T-cell (primary cell): Measurements from ENCODE around the gene SCD5. TPM values are rescaled to one million over a fixed set of nuclear protein-coding genes. Genes with fewer than 3 reads are reported as not detected.

Experiments used
- ATAC-seq, 4 experiments: fragments of 200-7000 bp in 3 of 4; fragments of 150-1000 bp in 1 of 4; cut with Tn5 transposase; replicated peaks in 1 of 4; 1 replicate in 3 of 4; 2 replicates in 1 of 4; pipeline ENCODE4 v1.10.0; 2021; ENCODE audit warnings: moderate library complexity in 3 of 4, mild to moderate bottlenecking in 2 of 4, moderate number of reproducible peaks in 1 of 4
- CTCF ChIA-PET, 2 donors: fragments of 300-600 bp; sonication (Branson Sonifier 250); formaldehyde crosslinking; loops; one replicate each; lab custom pipeline; 2022; ENCODE audit warnings: antibody characterized with exemption in 2 of 2; lab: Charles Lee
- POLR2A ChIA-PET, 2 donors: fragments of 300-600 bp; sonication (Branson Sonifier 250); formaldehyde crosslinking; loops; one replicate each; lab custom pipeline; 2022; ENCODE audit warnings: antibody characterized with exemption in 2 of 2; lab: Charles Lee
- DNase-seq, 35 experiments: peaks; one replicate each; pipeline versions ENCODE4 v3.0.0 to v3.0.0-alpha.2; 2013 to 2023
- H3K27ac ChIP-seq: one replicate; pipeline ENCODE4 v1.5.1; 2013; ENCODE audit warnings: low read length
- H3K27me3 ChIP-seq, 2 experiments: replicated peaks in 1 of 2; 1 replicate in 1 of 2; 2 replicates in 1 of 2; pipeline versions ENCODE4 v1.6.1 to v1.7.0; 2013; ENCODE audit warnings: low read length in 1 of 2, mixed read lengths in 1 of 2; ENCODE audit not compliant: control insufficient read depth in 2 of 2, insufficient read depth in 2 of 2; ENCODE audit errors: extremely low read depth in 1 of 2
- H3K36me3 ChIP-seq, 2 donors: 1 replicate in 1 of 2; 2 replicates in 1 of 2; pipeline versions ENCODE4 v1.6.1 to v1.7.0; 2013; ENCODE audit warnings: low read length in 1 of 2; ENCODE audit not compliant: control insufficient read depth in 2 of 2, insufficient read depth in 1 of 2; ENCODE audit errors: extremely low read depth in 1 of 2
- H3K4me1 ChIP-seq, 2 experiments: 1 replicate in 1 of 2; 2 replicates in 1 of 2; pipeline versions ENCODE4 v1.6.1 to v1.7.0; 2013; ENCODE audit warnings: low read length in 2 of 2, mixed read lengths in 1 of 2; ENCODE audit not compliant: insufficient read depth in 2 of 2, control insufficient read depth in 1 of 2; ENCODE audit errors: extremely low read depth in 1 of 2
- H3K4me3 ChIP-seq, 2 donors: 1 replicate in 1 of 2; 2 replicates in 1 of 2; pipeline versions ENCODE4 v1.5.1 to v1.7.0; 2013; ENCODE audit warnings: mild to moderate bottlenecking in 2 of 2, low read length in 1 of 2, moderate library complexity in 1 of 2; ENCODE audit not compliant: control insufficient read depth in 1 of 2; ENCODE audit errors: extremely low read depth in 1 of 2
- H3K9me3 ChIP-seq: 2 replicates; pipeline ENCODE4 v1.7.0; 2013
- H3K27ac Mint-ChIP-seq, 2 donors: one replicate each; pipeline ENCODE4 v1.8.0; 2020 to 2021; ENCODE audit warnings: mild to moderate bottlenecking in 2 of 2, mixed read lengths in 2 of 2
- H3K27me3 Mint-ChIP-seq, 2 donors: one replicate each; pipeline ENCODE4 v1.8.0; 2021 to 2022; ENCODE audit warnings: mixed read lengths in 2 of 2
- H3K36me3 Mint-ChIP-seq: one replicate; pipeline ENCODE4 v1.8.0; 2021; ENCODE audit warnings: mixed read lengths
- H3K4me1 Mint-ChIP-seq, 3 donors: one replicate each; pipeline ENCODE4 v1.8.0; 2020 to 2022; ENCODE audit warnings: mixed read lengths in 3 of 3, mild to moderate bottlenecking in 1 of 3
- H3K4me3 Mint-ChIP-seq, 3 donors: one replicate each; pipeline ENCODE4 v1.8.0; 2020 to 2022; ENCODE audit warnings: mild to moderate bottlenecking in 3 of 3, mixed read lengths in 3 of 3, moderate library complexity in 3 of 3
- H3K9me3 Mint-ChIP-seq, 3 donors: one replicate each; pipeline ENCODE4 v1.8.0; 2020 to 2022; ENCODE audit warnings: mixed read lengths in 3 of 3
- WGBS: methylation state at CpG from one replicate; pipeline ENCODE4 v1.1.5; 2013; ENCODE audit warnings: missing lambda C conversion rate; ENCODE audit not compliant: insufficient coverage; 5-methylcytosine and 5-hydroxymethylcytosine counted together
- total RNA-seq, 35 experiments: library from RNA in 6 of 35; stranded (reverse) in 6 of 35; fragments of 120-200 nt in 1 of 35; gene quantifications; one replicate each; pipeline versions ENCODE4 v1.2.1 to v1.2.4 and lab custom pipeline; 2013 to 2026

SCD5 gene
- total RNA-seq, 5 donors from 2014 or later (not counting 1 experiment from before 2014, with no cell fraction given), result 0.72 to 2.0 (median 1.3) TPM

DNA sequence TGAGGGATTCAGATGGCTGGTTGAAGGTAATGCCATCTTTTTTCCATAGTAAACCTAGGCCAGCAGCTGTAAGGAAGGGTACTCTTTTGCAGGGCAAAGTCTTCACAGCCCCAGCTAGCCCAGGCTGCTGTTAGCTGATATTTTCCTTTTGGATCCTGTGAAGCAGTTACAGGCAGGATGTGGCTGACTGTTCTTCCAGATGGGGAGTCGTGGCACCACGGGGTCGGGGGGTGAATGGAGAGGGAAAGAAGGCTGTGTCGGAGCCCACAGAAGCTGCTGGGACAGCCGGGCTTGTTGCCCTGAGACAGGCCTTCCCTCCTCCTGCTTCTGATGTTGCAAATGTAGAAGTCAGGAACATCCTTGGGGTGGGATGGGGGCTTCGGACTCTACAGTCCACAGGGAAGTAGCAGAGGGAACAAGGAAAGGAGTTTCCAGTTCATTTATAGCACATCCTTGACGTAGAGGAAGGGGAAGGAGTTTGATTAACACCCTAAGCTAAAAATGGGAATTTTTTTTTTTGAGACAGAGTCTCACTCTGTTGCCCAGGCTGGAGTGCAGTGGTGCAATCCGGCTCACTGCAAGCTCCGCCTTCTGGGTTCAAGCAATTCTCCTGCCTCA, 172.2 kb downstream of the SCD5 start:
- Mint-ChIP-seq H3K36me3 (no peaks in the 10 kb centered on the region), H3K27me3 (peaks cover 0 to 4% of the 10 kb centered on the region in 2 donors), H3K27ac (no peak overlapping the region), H3K9me3 (no peaks in the 10 kb centered on the region), H3K4me3 (no peak overlapping the region), H3K4me1 (peaks cover 0 to 2% (median 0%) of the 10 kb centered on the region in 3 donors)
- H3K27me3 ChIP-seq, result no peaks in the 10 kb centered on the region
- H3K36me3 ChIP-seq, result no peaks in the 10 kb centered on the region
- H3K9me3 ChIP-seq, result no peaks in the 10 kb centered on the region
- CTCF ChIA-PET, result no interaction called here
- H3K4me3 ChIP-seq, result no peak overlapping the region
- POLR2A ChIA-PET, result no interaction called here
- 80% methylated on average over 4 of the region's 9 CpGs for WGBS
- H3K4me1 ChIP-seq, result peaks cover 0 to 3% of the 10 kb centered on the region in 2 experiments
- DNase-seq, result no peak
- no peak for ATAC-seq
- no peak overlapping the region for H3K27ac ChIP-seq

DNA sequence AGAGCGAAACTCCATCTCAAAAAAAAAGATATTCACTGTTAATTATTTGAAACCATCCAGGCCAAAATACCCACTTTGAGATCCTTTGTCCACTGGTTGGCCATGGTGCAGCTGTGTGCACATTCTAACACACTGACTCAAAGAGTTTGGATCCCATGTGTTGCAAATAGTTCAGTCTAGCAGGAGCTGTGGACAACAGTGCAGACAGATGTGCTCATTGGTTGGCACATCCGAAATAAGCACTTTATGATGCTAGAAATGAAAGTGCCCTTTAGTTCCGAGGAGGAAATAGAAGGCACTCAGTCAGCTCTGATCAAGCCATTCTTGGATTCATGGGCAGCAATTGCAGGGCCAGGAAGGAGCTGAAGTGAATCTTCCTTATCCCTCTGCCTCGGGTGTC, 173.8 kb downstream of the SCD5 start:
- CTCF ChIA-PET, result interaction anchor here in 1 of 2 donors (0.5 kb wide), 1 partner anchor 157 kb away, joined by 3 read pairs; no protein-coding TSS in a partner anchor
- H3K27me3 Mint-ChIP-seq, result peaks cover 0 to 4% of the 10 kb centered on the region in 2 donors
- POLR2A ChIA-PET, result no interaction called here
- H3K9me3 Mint-ChIP-seq, result no peaks in the 10 kb centered on the region
- H3K4me3 Mint-ChIP-seq, result no peak overlapping the region
- H3K27ac Mint-ChIP-seq, result no peak overlapping the region
- Histone ChIP-seq H3K4me1 (peaks cover 0 to 3% of the 10 kb centered on the region in 2 experiments), H3K4me3 (no peak overlapping the region), H3K27me3 (no peaks in the 10 kb centered on the region), H3K27ac (no peak overlapping the region), H3K36me3 (no peaks in the 10 kb centered on the region), H3K9me3 (no peaks in the 10 kb centered on the region)
- WGBS, result 79% methylated on average over 2 of the region's 4 CpGs
- no peaks in the 10 kb centered on the region for H3K36me3 Mint-ChIP-seq
- H3K4me1 Mint-ChIP-seq, result peaks cover 0 to 2% (median 0%) of the 10 kb centered on the region in 3 donors
- ATAC-seq (no peak), DNase-seq (no peak)

DNA sequence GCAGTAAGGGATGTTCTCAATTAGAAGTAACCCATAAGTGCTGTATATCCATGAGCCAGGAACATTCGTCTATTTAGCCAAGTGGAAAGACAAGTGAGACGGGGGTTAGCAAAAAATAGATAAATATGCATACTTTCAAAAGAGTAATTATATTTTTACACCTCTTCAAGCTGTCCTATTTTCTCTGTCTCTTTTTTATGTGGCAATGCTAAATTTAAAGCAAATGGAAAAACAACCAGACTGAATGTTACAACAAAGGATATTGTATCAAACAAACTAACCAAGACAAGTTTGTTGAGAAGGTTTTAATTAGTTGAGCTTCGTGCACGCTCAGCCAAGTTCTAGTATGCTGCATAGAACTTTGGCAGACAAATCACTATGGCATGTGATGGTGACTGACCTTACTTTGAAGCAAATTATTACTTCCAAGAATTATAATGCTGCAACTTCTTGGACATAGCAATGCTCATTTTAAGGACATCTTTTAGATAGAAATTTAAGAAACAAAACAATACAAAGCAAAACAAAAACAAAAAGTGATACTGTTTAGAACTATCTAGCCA, 175.4 kb downstream of the SCD5 start:
- DNase-seq, result no peak
- Histone ChIP-seq H3K4me3 (no peak overlapping the region), H3K27me3 (peaks cover 0 to 8% of the 10 kb centered on the region in 2 experiments), H3K27ac (no peak overlapping the region), H3K4me1 (peaks cover 0 to 3% of the 10 kb centered on the region in 2 experiments), H3K9me3 (no peaks in the 10 kb centered on the region), H3K36me3 (no peaks in the 10 kb centered on the region)
- POLR2A ChIA-PET, result interaction anchor here in 1 of 2 donors (0.7 kb wide), 1 partner anchor 21 kb away, joined by 5 read pairs; no protein-coding TSS in a partner anchor
- CTCF ChIA-PET, result no interaction called here
- no CpG with 5 or more reads among the region's 4 CpGs for WGBS
- ATAC-seq, result no peak
- H3K4me1 Mint-ChIP-seq, result peaks cover 0 to 2% (median 0%) of the 10 kb centered on the region in 3 donors
- H3K4me3 Mint-ChIP-seq, result no peak overlapping the region
- no peaks in the 10 kb centered on the region for H3K36me3 Mint-ChIP-seq
- H3K27ac Mint-ChIP-seq, result no peak overlapping the region
- H3K27me3 Mint-ChIP-seq, result peaks cover 0 to 4% of the 10 kb centered on the region in 2 donors
- H3K9me3 Mint-ChIP-seq, result no peaks in the 10 kb centered on the region

DNA sequence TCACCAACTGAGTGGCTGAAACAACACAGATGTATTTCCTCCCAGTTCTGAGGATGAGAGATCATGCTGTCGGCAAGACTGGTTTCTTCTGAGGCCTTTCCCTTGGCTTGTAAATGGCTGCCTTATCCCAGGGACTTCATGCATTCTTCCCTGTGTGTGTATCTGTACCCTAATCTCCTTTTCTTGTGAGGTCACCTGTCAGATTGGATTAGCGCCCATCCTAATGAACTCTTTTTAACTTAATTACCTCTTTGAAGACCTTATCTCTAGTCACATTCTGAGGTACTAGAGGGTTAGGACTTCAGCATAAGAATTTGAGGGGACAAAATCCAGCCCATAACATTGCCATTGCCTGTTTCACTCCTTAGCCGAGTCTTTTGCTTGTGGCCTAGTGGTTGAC, 177.3 kb downstream of the SCD5 start:
- ChIA-PET POLR2A (no interaction called here), CTCF (interaction anchor here (0.5 to 0.6 kb wide), 2 partner anchors 10 to 886 kb away, joined by 4 to 5 read pairs; no protein-coding TSS in a partner anchor)
- peaks cover 0 to 8% of the 10 kb centered on the region in 2 experiments for H3K27me3 ChIP-seq
- DNase-seq (no peak), ATAC-seq (no peak)
- no peaks in the 10 kb centered on the region for H3K9me3 ChIP-seq
- no peaks in the 10 kb centered on the region for H3K27me3 Mint-ChIP-seq
- no peak overlapping the region for H3K4me3 Mint-ChIP-seq
- no peak overlapping the region for H3K27ac Mint-ChIP-seq
- no peak overlapping the region for H3K27ac ChIP-seq
- H3K4me1 ChIP-seq, result peaks cover 0 to 3% of the 10 kb centered on the region in 2 experiments
- WGBS, result 75% methylated on average over 1 of the region's 3 CpGs
- no peaks in the 10 kb centered on the region for H3K36me3 Mint-ChIP-seq
- H3K36me3 ChIP-seq, result no peaks in the 10 kb centered on the region
- no peak overlapping the region for H3K4me3 ChIP-seq
- no peaks in the 10 kb centered on the region for H3K9me3 Mint-ChIP-seq
- peaks cover 0 to 2% (median 0%) of the 10 kb centered on the region in 3 donors for H3K4me1 Mint-ChIP-seq

- Mint-ChIP-seq H3K27me3 (no peaks in the 10 kb centered on the region), H3K9me3 (no peaks in the 10 kb centered on the region), H3K36me3 (no peaks in the 10 kb centered on the region), H3K4me3 (no peak overlapping the region), H3K4me1 (peaks cover 0 to 2% (median 0%) of the 10 kb centered on the region in 3 donors), H3K27ac (no peak overlapping the region)
- Histone ChIP-seq H3K27me3 (peaks cover 0 to 11% of the 10 kb centered on the region in 2 experiments), H3K4me1 (peaks cover 0 to 3% of the 10 kb centered on the region in 2 experiments), H3K27ac (no peak overlapping the region), H3K4me3 (no peak overlapping the region), H3K36me3 (no peaks in the 10 kb centered on the region), H3K9me3 (no peaks in the 10 kb centered on the region)
- ChIA-PET POLR2A (no interaction called here), CTCF (interaction anchor here in 1 of 2 donors (0.5 kb wide), 1 partner anchor 10 kb away, joined by 3 read pairs; no protein-coding TSS in a partner anchor)
- no peak for ATAC-seq
- no peak for DNase-seq
- 61% methylated on average over 3 of the region's 6 CpGs for WGBS
Observed at GRCh38 chr4:82620126-82620735, 178.4 kb downstream of the SCD5 start.

GRCh38 chr4:82618103-82618720, 180.4 kb downstream of the SCD5 start:
- H3K4me1 Mint-ChIP-seq, result peaks cover 0 to 2% (median 0%) of the 10 kb centered on the region in 3 donors
- no peaks in the 10 kb centered on the region for H3K9me3 Mint-ChIP-seq
- H3K36me3 Mint-ChIP-seq, result no peaks in the 10 kb centered on the region
- Histone ChIP-seq H3K27ac (no peak overlapping the region), H3K36me3 (no peaks in the 10 kb centered on the region), H3K9me3 (no peaks in the 10 kb centered on the region), H3K4me3 (no peak overlapping the region), H3K27me3 (peaks cover 0 to 11% of the 10 kb centered on the region in 2 experiments), H3K4me1 (peaks cover 0 to 3% of the 10 kb centered on the region in 2 experiments)
- WGBS, result no CpG with 5 or more reads among the region's 2 CpGs
- no peak for ATAC-seq
- ChIA-PET CTCF (no interaction called here), POLR2A (no interaction called here)
- no peak for DNase-seq
- peaks cover 3 to 4% of the 10 kb centered on the region in 2 donors for H3K27me3 Mint-ChIP-seq
- no peak overlapping the region for H3K27ac Mint-ChIP-seq
- no peak overlapping the region for H3K4me3 Mint-ChIP-seq
